GM18520 (cell line): ENCODE data around the gene ZG16B.

Source experiments
- ATAC-seq: cut with Tn5 transposase; IDR thresholded peaks from one replicate; pipeline ENCODE4 v1.9.1; 2021; ENCODE audit not compliant: unreplicated experiment

The ZG16B gene

GRCh38 chr16:2829501-2830354 lies at the start of gene ZG16B:
Gene ZG16B, plus strand, starts transcription at chr16:2830303. Its CDS starts 139 bp downstream, at chr16:2830442.
- no peak for ATAC-seq

GRCh38 chr16:2782583-2783351 lies 47.3 kb upstream of the ZG16B start:
- no peak for ATAC-seq

- no peak for ATAC-seq
These were observed 46.3 kb upstream of the ZG16B start for GRCh38 chr16:2783581-2784357.

GRCh38 chr16:2784358-2785100 lies 45.6 kb upstream of the ZG16B start:
- ATAC-seq = no peak

- ATAC-seq = no peak
These were observed 44.8 kb upstream of the ZG16B start for GRCh38 chr16:2785101-2785991.

GRCh38 chr16:2786061-2786825 lies 43.9 kb upstream of the ZG16B start:
- ATAC-seq = no peak

- ATAC-seq = no peak
These were observed 43.3 kb upstream of the ZG16B start for GRCh38 chr16:2786826-2787151.

- ATAC-seq = no peak
These were observed 42.7 kb upstream of the ZG16B start, which contains the start of gene PRSS33 for GRCh38 chr16:2787406-2787805. Gene PRSS33, minus strand, starts transcription at chr16:2787560. Its CDS starts 1,013 bp downstream, at chr16:2786547.

GRCh38 chr16:2787961-2788360 lies 42.1 kb upstream of the ZG16B start:
- ATAC-seq = no peak

GRCh38 chr16:2790631-2791030 lies 39.5 kb upstream of the ZG16B start:
- no peak for ATAC-seq

- ATAC-seq = no peak
These were observed 38.9 kb upstream of the ZG16B start for GRCh38 chr16:2791174-2791573.

- ATAC-seq = no peak
These were observed 37.2 kb upstream of the ZG16B start for GRCh38 chr16:2792940-2793339.

GRCh38 chr16:2795395-2796143 lies 34.5 kb upstream of the ZG16B start:
- no peak for ATAC-seq

GRCh38 chr16:2798723-2799204 lies 31.3 kb upstream of the ZG16B start:
- ATAC-seq = no peak

- ATAC-seq = no peak
These were observed 30.8 kb upstream of the ZG16B start for GRCh38 chr16:2799205-2799858.

- ATAC-seq = no peak
These were observed 30.3 kb upstream of the ZG16B start for GRCh38 chr16:2799859-2800226.

GRCh38 chr16:2803545-2804195 lies 26.4 kb upstream of the ZG16B start:
- ATAC-seq = no peak
